HepG2 (cell line): ENCODE results near the gene CDH22. TPM values are rescaled to one million over a fixed set of nuclear protein-coding genes. Genes with fewer than 3 reads are reported as not detected.

Experiments used
- AGO2 ChIP-seq: fragments of 200-400 bp; formaldehyde crosslinking; optimal IDR thresholded peaks from 2 replicates; pipeline ENCODE3; 2017; ENCODE audit warnings: mild to moderate bottlenecking, low read depth, low read length, moderate library complexity
- GABPA ChIP-seq, 2 experiments: IDR thresholded peaks; 2 replicates each; pipeline ENCODE4 v1.6.1; 2011 to 2016; ENCODE audit warnings: low read depth in 2 of 2, low read length in 1 of 2, missing biosample characterization in 1 of 2, missing genetic modification characterization in 1 of 2
- KDM2A ChIP-seq: sonication (generic); formaldehyde crosslinking; IDR thresholded peaks from 2 replicates; pipeline ENCODE4 v1.4.0; 2020; ENCODE audit warnings: low read depth, missing genetic modification reagents, borderline replicate concordance
- KDM3A ChIP-seq: IDR thresholded peaks from 2 replicates; pipeline ENCODE4 v1.6.1; 2018; ENCODE audit warnings: low read depth, missing compliant biosample characterization
- SIN3B ChIP-seq: fragments of 150-350 bp; IDR thresholded peaks from 2 replicates; pipeline ENCODE4 v1.6.1; 2014; ENCODE audit warnings: low read length
- ZNF768 ChIP-seq: sonication (generic); formaldehyde crosslinking; IDR thresholded peaks from 2 replicates; pipeline ENCODE4 v1.4.0; 2020; ENCODE audit warnings: missing genetic modification reagents
- polyA plus RNA-seq, 8 experiments: library from polyadenylated mRNA; depleted of rRNA in 3 of 8; stranded (reverse) in 7 of 8; unstranded in 1 of 8; fragments of >200 nt; fragmentation: Illumina TruSeq in 4 of 8; extraction: Trizol in 4 of 8; gene quantifications; 2 replicates each; pipeline versions ENCODE4 v1.2.1 to v1.2.3, GENCODE V29; 2011 to 2016; ENCODE audit warnings: low read depth in 4 of 8, missing spikeins in 1 of 8, mixed read lengths in 1 of 8; ENCODE audit not compliant: insufficient read depth in 1 of 8
- total RNA-seq, 5 experiments: library from RNA; depleted of rRNA; stranded (reverse); fragments of >200 nt; fragmentation: Illumina TruSeq; extraction: Trizol; gene quantifications; 2 replicates each; pipeline ENCODE4 v1.2.3, GENCODE V29; 2016; ENCODE audit warnings: low read depth in 1 of 5
- TF ChIP-seq, protein P1 (sequence below): sonication (generic); formaldehyde crosslinking; IDR thresholded peaks from 2 replicates; pipeline ENCODE4 v1.5.1; 2020; ENCODE audit warnings: missing genetic modification reagents, mild to moderate bottlenecking, borderline replicate concordance
- TF ChIP-seq, protein P2 (sequence below): sonication (generic); formaldehyde crosslinking; IDR thresholded peaks from 2 replicates; pipeline ENCODE4 v1.5.0; 2020; ENCODE audit warnings: mild to moderate bottlenecking, missing genetic modification reagents
- TF ChIP-seq, protein P3 (sequence below): sonication (generic); formaldehyde crosslinking; IDR thresholded peaks from 2 replicates; pipeline ENCODE4 v1.8.0; 2023; ENCODE audit warnings: mild to moderate bottlenecking, missing genetic modification reagents
- TF ChIP-seq, protein P4 (sequence below): sonication (generic); formaldehyde crosslinking; IDR thresholded peaks from 2 replicates; pipeline ENCODE4 v1.5.0; 2020; ENCODE audit warnings: missing genetic modification reagents

The CDH22 gene
- total and polyA plus RNA-seq, 2 of the 13 experiments (the other 11 are each of a cell fraction or from before 2014, with no cell fraction given): not detected

DNA sequence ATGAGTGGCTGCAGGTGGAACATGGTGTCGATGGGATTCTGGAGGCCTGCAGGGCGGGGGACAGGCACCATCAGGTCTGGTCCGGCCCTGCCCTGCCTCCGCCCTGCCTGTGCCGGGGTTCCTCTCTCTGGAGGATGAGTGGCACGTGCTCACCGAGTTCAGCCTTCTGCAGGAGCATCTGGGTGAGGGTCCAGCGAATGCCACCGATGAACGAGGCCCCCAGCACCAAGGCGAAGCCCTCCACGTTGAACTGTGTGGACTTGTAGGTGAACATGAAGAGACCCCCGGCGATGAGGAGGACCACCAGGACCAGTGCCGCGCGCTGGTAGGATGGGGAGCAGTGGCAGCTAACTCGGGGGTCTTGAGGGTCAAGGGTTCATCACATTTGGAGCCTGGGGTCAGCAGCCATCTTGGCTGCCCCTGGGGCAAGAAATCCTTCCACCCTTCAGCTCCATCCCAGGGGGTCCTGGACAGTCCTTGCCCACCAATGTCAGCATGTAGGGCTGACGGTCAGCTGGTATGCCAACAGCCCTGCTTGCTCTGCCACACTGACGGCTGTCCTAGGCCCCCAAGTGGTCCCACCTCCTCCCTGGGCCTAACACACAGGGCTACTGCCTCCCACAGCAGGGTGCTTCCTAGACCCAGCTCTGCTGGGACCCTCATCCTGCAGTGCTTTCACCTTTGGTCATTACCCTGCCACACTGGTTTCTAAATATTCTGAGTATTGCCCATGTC is 46.8 kb upstream of the CDH22 start (continued):
- no peak for TF ChIP-seq GABPA (IDR thresholded peaks at IDR 0.05; ENCODE audit: low read depth, low read length)
- TF ChIP-seq GABPA (CRISPR knock-in tag; IDR thresholded peaks at IDR 0.05; ENCODE audit: low read depth): no peak
- TF ChIP-seq SIN3B: no peak
- TF ChIP-seq, protein P1, sequence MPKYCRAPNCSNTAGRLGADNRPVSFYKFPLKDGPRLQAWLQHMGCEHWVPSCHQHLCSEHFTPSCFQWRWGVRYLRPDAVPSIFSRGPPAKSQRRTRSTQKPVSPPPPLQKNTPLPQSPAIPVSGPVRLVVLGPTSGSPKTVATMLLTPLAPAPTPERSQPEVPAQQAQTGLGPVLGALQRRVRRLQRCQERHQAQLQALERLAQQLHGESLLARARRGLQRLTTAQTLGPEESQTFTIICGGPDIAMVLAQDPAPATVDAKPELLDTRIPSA (CRISPR knock-in tag): no peak
- TF ChIP-seq ZNF768 (CRISPR knock-in tag): 0 out of 2 replicates have a peak, but pooled peaks have one; percentile 41
- TF ChIP-seq KDM2A: peak; percentile 31; the same call in 1 of the 2 replicates
- TF ChIP-seq, protein P2, sequence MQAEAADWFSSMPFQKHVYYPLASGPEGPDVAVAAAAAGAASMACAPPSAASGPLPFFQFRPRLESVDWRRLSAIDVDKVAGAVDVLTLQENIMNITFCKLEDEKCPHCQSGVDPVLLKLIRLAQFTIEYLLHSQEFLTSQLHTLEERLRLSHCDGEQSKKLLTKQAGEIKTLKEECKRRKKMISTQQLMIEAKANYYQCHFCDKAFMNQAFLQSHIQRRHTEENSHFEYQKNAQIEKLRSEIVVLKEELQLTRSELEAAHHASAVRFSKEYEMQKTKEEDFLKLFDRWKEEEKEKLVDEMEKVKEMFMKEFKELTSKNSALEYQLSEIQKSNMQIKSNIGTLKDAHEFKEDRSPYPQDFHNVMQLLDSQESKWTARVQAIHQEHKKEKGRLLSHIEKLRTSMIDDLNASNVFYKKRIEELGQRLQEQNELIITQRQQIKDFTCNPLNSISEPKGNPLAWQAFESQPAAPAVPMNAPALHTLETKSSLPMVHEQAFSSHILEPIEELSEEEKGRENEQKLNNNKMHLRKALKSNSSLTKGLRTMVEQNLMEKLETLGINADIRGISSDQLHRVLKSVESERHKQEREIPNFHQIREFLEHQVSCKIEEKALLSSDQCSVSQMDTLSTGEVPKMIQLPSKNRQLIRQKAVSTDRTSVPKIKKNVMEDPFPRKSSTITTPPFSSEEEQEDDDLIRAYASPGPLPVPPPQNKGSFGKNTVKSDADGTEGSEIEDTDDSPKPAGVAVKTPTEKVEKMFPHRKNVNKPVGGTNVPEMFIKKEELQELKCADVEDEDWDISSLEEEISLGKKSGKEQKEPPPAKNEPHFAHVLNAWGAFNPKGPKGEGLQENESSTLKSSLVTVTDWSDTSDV: 0 out of 2 replicates have a peak, but pooled peaks have one; percentile 58
- TF ChIP-seq, protein P3, sequence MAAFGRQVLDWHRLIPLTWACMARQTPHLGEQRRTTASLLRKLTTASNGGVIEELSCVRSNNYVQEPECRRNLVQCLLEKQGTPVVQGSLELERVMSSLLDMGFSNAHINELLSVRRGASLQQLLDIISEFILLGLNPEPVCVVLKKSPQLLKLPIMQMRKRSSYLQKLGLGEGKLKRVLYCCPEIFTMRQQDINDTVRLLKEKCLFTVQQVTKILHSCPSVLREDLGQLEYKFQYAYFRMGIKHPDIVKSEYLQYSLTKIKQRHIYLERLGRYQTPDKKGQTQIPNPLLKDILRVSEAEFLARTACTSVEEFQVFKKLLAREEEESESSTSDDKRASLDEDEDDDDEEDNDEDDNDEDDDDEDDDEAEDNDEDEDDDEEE: no peak
- TF ChIP-seq, protein P4, sequence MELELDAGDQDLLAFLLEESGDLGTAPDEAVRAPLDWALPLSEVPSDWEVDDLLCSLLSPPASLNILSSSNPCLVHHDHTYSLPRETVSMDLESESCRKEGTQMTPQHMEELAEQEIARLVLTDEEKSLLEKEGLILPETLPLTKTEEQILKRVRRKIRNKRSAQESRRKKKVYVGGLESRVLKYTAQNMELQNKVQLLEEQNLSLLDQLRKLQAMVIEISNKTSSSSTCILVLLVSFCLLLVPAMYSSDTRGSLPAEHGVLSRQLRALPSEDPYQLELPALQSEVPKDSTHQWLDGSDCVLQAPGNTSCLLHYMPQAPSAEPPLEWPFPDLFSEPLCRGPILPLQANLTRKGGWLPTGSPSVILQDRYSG (CRISPR knock-in tag): no peak
- no peak for TF ChIP-seq KDM3A (CRISPR knock-in tag)
- TF ChIP-seq AGO2: peak; percentile 94
